GM10248 (cell line): ENCODE data around the gene SEPTIN5.

Source experiments
- CTCF ChIA-PET: fragments of 300-600 bp; sonication (Branson Sonifier 250); formaldehyde crosslinking; extraction: SDS; loops from one replicate; lab custom pipeline; 2021; ENCODE audit warnings: antibody characterized with exemption; lab: Yijun Ruan, JAX
- POLR2A ChIA-PET: fragments of 350-650 bp; sonication (Branson Sonifier 250); formaldehyde crosslinking; extraction: SDS; loops from one replicate; lab custom pipeline; 2020; ENCODE audit warnings: antibody characterized with exemption; lab: Yijun Ruan, JAX
- DNase-seq: peaks from one replicate; pipeline ENCODE4 v3.0.0; 2012; ENCODE audit errors: extremely low spot score
- CTCF ChIP-seq: IDR thresholded peaks from 2 replicates; pipeline ENCODE4 v1.5.1; 2012; ENCODE audit warnings: mild to moderate bottlenecking, low read depth; ENCODE audit errors: extremely low read depth, missing control alignments, control extremely low read depth

Gene SEPTIN5

DNA sequence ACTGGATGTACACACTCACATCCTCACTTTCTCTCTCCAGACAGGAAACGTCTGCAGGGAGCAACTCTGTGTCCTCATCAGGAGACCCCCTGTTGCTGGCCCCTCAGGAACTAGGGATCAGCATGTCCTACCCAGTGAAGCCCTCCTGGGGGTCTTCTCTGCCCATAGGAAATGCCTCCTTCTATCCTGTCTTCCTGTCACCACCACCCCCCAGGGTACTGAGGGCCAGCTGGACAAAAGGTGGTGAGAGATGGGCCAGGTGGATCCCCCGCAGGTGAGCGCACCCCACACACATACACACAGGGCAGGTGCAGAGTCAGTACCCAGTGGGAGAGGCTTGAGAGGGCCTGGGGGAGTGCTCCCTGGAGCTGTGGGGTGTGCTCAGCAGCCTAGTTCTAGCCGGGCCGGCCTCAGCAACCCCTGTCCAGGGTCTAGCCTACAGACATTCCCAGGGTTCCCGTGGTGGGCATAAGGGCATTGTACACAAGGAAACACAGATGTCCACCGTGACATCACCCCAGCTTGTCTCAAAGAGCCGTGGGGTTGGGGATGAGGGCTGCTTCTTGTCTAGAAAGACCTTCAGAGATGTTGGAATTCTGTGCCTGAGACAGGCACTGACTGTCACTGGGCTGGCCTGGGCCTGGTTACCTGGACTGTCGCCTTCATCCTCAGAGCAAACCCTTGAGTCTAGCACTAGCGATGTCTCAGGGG is 18.3 kb downstream of the SEPTIN5 start:
- DNase-seq, result no peak
- ChIA-PET CTCF (interaction anchor here (1.1 to 6.2 kb wide), 7 partner anchors 9 to 220 kb away, joined by 3 to 189 read pairs (median 34); no protein-coding TSS in a partner anchor), POLR2A (no interaction called here)
- no peak for TF ChIP-seq CTCF

DNA sequence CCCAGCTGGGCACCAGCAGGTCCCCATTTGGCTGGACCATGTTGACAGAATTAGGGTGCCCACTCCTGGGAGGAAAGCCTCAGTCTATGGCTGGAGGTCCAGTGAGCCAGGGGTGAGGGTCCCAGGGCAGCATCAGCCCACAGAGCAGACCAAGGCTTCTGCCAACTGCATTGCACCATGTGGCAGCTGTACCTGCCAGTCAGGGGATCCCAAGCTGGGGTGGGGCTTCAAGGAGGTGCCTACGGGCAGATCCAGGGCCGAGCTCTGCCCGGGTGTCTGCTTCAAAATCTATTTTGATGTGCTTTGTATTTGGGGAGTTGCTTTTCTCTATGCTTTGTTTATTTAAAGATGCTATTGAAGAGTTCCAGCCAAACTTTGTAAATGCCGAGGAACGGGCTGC is 19.5 kb downstream of the SEPTIN5 start:
- CTCF ChIA-PET, result interaction anchor here (1.8 to 6.2 kb wide), 2 partner anchors 14 to 181 kb away, joined by 4 to 189 read pairs; no protein-coding TSS in a partner anchor
- POLR2A ChIA-PET, result no interaction called here
- DNase-seq, result no peak
- no peak for TF ChIP-seq CTCF

GRCh38 chr22:19734163-19734562 is 19.9 kb downstream of the SEPTIN5 start:
- DNase-seq, result no peak
- no peak for TF ChIP-seq CTCF
- ChIA-PET CTCF (interaction anchor here (1.1 to 6.2 kb wide), 3 partner anchors 15 to 181 kb away, joined by 3 to 189 read pairs (median 4); no protein-coding TSS in a partner anchor), POLR2A (no interaction called here)

- ChIA-PET CTCF (interaction anchor here (1.1 to 1.8 kb wide), 2 partner anchors 15 to 175 kb away, joined by 3 to 4 read pairs; no protein-coding TSS in a partner anchor), POLR2A (no interaction called here)
- TF ChIP-seq CTCF, result no peak
- DNase-seq, result no peak
These were observed 20.6 kb downstream of the SEPTIN5 start for GRCh38 chr22:19734837-19735382.

DNA sequence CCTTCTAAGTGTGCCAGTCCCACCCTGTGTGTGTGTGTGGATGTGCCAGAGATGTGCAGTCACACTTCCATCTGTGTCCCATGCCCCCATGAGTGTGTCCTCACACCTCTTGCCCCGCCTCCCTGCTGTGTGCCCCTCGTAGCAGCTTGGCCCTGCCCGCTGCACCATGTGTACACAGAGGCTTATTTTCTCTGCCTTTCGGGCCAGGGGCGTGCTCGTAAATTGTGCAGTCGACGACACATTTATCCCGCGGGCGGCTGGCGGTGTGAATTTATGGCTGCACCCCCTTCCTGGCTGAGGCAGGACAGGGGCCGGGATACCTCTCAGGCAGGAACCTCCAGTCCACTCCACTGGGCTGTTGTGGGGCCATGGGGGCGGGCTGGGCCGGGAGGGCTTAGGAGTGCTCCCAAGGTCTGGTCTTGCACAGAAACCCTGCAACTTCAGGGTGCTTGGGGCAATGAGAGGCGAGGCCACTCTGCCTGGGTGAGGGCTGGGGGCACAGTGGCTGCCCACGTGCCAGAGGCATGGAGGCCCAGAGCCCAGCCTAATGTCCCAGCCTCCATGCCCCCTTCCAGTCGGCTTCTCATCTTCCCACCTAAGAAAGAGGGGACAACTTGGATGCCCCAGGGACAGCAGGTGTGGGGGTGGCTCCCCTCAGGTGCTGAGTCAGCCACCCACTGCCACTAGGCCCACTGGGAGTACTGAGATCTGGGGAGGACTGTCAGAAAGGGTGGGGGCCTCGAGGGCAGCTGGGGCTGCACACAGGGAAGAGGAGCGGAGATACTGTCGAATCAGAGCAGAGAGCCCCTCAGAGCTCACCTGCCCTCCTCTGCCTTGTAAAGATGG is 21.6 kb downstream of the SEPTIN5 start:
- no peak for TF ChIP-seq CTCF
- POLR2A ChIA-PET, result no interaction called here
- CTCF ChIA-PET, result interaction anchor here (0.8 kb wide), 1 partner anchor 174 kb away, joined by 3 read pairs; no protein-coding TSS in a partner anchor
- DNase-seq, result no peak
